ENCODE data around the gene CROCC2.
A peak's percentile ranks its signal among the peaks of the same experiment; 100 is the strongest.

Gene CROCC2

DNA sequence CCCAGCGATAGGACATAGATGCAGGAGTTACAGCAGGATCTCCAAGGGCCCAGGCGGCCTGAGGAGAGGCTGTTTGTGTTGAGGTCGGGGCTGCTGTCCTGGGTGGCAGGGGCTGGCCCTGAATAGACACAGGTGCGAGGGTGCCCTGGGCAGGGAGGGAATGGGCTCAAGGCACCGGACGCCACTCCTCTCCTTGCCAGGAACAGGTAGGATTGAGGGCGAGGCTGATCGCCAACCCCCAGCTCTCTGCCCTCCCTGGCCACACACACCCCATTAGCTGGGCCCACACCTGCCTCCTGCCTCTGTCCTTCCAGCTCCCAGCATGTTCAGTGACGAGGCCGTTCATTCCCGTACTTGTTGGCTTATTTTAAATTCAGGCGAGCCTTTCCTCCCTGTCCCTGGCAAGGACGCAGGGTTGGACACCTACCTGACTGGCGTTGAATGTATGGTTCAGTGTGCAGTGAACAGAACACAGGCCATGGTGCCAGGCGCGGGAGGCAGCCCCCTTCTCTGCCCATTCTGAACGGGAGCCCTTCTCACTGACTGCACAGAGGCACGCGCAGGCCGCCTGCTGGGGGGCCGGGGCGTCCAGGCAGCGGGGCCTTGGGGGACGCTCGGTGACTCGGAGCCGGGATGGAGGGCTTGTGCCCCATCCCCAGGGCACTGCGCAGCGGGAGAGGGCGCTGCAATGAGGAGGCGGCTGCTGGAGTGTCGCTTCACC, 51.0 kb downstream of the CROCC2 start:
- H3K36me3 ChIP-seq (ENCODE audit: control insufficient read depth in 2 of 2, insufficient read depth in 1 of 2, low read length in 2 of 2), result no peaks in the 10 kb centered on the region
- no peak for TF ChIP-seq ZNF544 (tag by site-specific recombination; IDR thresholded peaks at IDR 0.05)
- no peak for TF ChIP-seq ZNF169 (tag by site-specific recombination; IDR thresholded peaks at IDR 0.05)
- TF ChIP-seq ZNF184 (tag by site-specific recombination; IDR thresholded peaks at IDR 0.05), result no peak
- TF ChIP-seq ZNF701 (tag by site-specific recombination; IDR thresholded peaks at IDR 0.05), result no peak
- no peak for TF ChIP-seq ZNF311 (tag by site-specific recombination; IDR thresholded peaks at IDR 0.05; ENCODE audit: borderline replicate concordance)
- no peak for TF ChIP-seq ZNF423 (tag by site-specific recombination; IDR thresholded peaks at IDR 0.05)
- no peak for TF ChIP-seq GLI2 (tag by site-specific recombination; IDR thresholded peaks at IDR 0.05; ENCODE audit: borderline replicate concordance, low read depth)
- no peak for TF ChIP-seq TCF7L2 (IDR thresholded peaks at IDR 0.05; ENCODE audit: borderline replicate concordance, low read depth, low read length)
- no peak for TF ChIP-seq ZNF324 (tag by site-specific recombination; IDR thresholded peaks at IDR 0.05)
- TF ChIP-seq ZNF777 (tag by site-specific recombination; IDR thresholded peaks at IDR 0.05; ENCODE audit: borderline replicate concordance), result no peak
- TF ChIP-seq ZNF302 (tag by site-specific recombination; IDR thresholded peaks at IDR 0.05; ENCODE audit: low read depth), result no peak
- TF ChIP-seq ZXDB (tag by site-specific recombination; IDR thresholded peaks at IDR 0.05), result no peak
- TF ChIP-seq ZNF112 (tag by site-specific recombination; IDR thresholded peaks at IDR 0.05), result no peak
- TF ChIP-seq GLIS2 (tag by site-specific recombination; IDR thresholded peaks at IDR 0.05), result no peak
- peaks cover 4% of the 10 kb centered on the region; the same call in 1 of the 2 replicates for H3K4me1 ChIP-seq (ENCODE audit: control insufficient read depth, insufficient read depth, low read length)
- no peak overlapping the region for H3K4me3 ChIP-seq (ENCODE audit: low read depth, low read length)
- no peaks in the 10 kb centered on the region for H3K9me3 ChIP-seq (ENCODE audit: control insufficient read depth, insufficient read depth, low read depth, low read length)
- ChIA-PET CTCF (no interaction called here), POLR2A (no interaction called here)
- no peak overlapping the region for H3K27ac ChIP-seq (ENCODE audit: extremely low read depth, low read depth, low read length)

DNA sequence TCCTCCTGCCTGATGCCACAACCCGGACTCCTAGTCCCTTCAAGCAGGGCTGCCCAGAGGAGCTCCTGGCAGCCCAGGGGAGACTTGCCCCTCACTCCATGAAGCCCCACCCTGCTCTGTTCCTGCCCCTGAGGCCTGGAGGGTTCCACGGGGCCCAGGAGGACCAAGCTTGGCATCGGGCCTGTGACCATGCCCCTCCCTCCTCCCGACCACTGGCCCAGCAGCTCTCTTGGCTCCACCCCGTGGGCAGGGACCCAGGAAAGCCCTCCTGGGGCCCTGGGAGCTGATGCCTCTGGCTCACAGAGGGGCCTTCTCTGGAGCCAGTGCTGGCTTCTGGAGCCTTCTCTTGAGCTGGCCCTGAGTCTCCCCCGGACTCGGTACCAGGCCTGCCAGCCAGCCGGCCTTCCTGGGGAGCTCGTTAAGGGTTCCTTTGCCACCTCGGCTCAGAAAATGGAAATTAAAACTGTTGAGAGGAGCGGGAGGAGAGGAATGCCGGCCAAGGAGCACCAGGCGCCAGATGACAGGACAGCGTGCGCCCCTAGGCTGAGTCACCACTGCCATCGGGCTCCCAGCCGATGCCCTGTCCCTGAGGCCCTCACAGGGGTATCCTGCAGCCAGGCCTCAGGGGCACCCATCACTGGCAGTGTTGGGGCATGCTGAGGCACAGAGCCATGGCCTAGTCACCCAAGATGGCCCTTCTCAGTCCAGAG, 51.7 kb downstream of the CROCC2 start:
- Histone ChIP-seq H3K9me3 (ENCODE audit: control insufficient read depth, insufficient read depth, low read depth, low read length) (no peaks in the 10 kb centered on the region), H3K4me1 (ENCODE audit: control insufficient read depth, insufficient read depth, low read length) (peaks cover 4% of the 10 kb centered on the region), H3K36me3 (ENCODE audit: control insufficient read depth in 2 of 2, insufficient read depth in 1 of 2, low read length in 2 of 2) (no peaks in the 10 kb centered on the region), H3K27ac (ENCODE audit: extremely low read depth, low read depth, low read length) (no peak overlapping the region), H3K4me3 (ENCODE audit: low read depth, low read length) (no peak overlapping the region)
- no peak for TF ChIP-seq ZNF354C (tag by site-specific recombination; IDR thresholded peaks at IDR 0.05; ENCODE audit: borderline replicate concordance, low read depth)
- TF ChIP-seq GLIS1 (tag by site-specific recombination; IDR thresholded peaks at IDR 0.05), result peak; percentile 38; the same call in 1 of the 2 replicates
- ChIA-PET CTCF (no interaction called here), POLR2A (no interaction called here)

DNA sequence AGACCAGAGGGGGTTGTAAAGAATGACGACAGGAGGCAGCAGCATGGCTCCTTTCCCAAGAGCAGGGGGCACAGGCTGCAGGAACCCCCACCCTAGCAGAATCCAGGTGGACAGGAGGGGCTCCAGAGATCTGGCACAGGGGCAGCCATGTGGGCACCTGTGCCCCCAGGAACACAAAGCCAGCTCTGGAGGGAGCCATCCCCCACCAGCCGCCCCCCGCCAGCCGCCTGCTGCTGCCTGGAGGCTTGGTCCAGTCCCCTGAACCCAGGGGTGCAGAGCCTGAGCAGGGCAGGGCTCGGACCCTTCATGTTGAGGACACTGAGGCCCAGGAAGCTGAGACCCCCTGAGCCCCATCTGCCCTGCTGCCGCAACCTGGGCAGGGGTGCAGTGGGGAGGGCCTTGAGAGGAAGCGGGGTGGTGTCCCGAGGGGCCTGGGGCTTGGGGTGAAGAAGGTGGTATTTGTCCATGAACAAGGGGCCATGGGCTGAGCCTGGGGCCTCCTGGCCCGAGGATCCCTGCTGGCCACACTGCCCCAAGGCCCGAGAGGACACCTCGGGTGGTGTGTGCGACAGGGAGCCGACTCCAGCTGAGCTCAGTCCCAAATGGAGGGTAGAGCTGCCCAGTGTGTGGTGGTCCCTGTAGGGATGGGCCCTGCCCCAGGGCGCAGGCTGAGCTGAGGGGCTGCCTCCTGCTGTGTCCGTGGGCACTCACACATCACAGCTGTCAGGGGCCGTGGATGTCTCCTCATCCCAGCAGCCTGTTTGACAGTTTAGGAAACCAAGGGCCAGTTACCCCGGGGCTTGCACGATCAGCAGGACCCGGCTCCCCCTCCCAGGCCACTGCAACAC, 52.5 kb downstream of the CROCC2 start:
- Histone ChIP-seq H3K36me3 (ENCODE audit: control insufficient read depth in 2 of 2, insufficient read depth in 1 of 2, low read length in 2 of 2) (no peaks in the 10 kb centered on the region), H3K9me3 (ENCODE audit: control insufficient read depth, insufficient read depth, low read depth, low read length) (no peaks in the 10 kb centered on the region), H3K27ac (ENCODE audit: extremely low read depth, low read depth, low read length) (no peak overlapping the region), H3K4me1 (ENCODE audit: control insufficient read depth, insufficient read depth, low read length) (peaks cover 4% of the 10 kb centered on the region), H3K4me3 (ENCODE audit: low read depth, low read length) (no peak overlapping the region)
- ChIA-PET CTCF (interaction anchor here (0.8 kb wide), 1 partner anchor 44 kb away, joined by 3 read pairs; no protein-coding TSS in a partner anchor), POLR2A (no interaction called here)
- no peak for TF ChIP-seq ZNF354C (tag by site-specific recombination; IDR thresholded peaks at IDR 0.05; ENCODE audit: borderline replicate concordance, low read depth)
- TF ChIP-seq, protein P1, sequence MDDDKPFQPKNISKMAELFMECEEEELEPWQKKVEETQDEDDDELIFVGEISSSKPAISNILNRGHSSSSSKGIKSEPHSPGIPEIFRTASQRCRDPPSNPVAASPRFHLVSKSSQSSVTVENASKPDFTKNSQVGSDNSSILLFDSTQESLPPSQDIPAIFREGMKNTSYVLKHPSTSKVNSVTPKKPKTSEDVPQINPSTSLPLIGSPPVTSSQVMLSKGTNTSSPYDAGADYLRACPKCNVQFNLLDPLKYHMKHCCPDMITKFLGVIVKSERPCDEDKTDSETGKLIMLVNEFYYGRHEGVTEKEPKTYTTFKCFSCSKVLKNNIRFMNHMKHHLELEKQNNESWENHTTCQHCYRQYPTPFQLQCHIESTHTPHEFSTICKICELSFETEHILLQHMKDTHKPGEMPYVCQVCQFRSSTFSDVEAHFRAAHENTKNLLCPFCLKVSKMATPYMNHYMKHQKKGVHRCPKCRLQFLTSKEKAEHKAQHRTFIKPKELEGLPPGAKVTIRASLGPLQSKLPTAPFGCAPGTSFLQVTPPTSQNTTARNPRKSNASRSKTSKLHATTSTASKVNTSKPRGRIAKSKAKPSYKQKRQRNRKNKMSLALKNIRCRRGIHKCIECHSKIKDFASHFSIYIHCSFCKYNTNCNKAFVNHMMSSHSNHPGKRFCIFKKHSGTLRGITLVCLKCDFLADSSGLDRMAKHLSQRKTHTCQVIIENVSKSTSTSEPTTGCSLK (tag by site-specific recombination; IDR thresholded peaks at IDR 0.05), result no peak
- TF ChIP-seq ZNF776 (tag by site-specific recombination; IDR thresholded peaks at IDR 0.05; ENCODE audit: borderline replicate concordance), result no peak
- TF ChIP-seq ZNF174 (tag by site-specific recombination; IDR thresholded peaks at IDR 0.05), result no peak
- TF ChIP-seq ZIC2 (tag by site-specific recombination; IDR thresholded peaks at IDR 0.05), result peak; percentile 72
- no peak for TF ChIP-seq ZNF239 (tag by site-specific recombination; IDR thresholded peaks at IDR 0.05)
- TF ChIP-seq ZNF426 (tag by site-specific recombination; IDR thresholded peaks at IDR 0.05), result no peak
